ENCODE results near the gene ZBED3. TPM values are rescaled to one million over a fixed set of nuclear protein-coding genes. Genes with fewer than 3 reads are reported as not detected.

Gene ZBED3
- total and polyA plus RNA-seq, 2 of the 4 experiments (the other 2 are of a cell fraction), result 0.18 to 2.5 TPM

GRCh38 chr5:77024490-77024889, 62.6 kb downstream of the ZBED3 start:
- Histone ChIP-seq H3K23ac (ENCODE audit: low read depth, low read length) (no peak overlapping the region), H3K36me3 (ENCODE audit: control insufficient read depth, insufficient read depth, low read length) (no peaks in the 10 kb centered on the region), H4K91ac (ENCODE audit: insufficient read depth, low read depth, low read length) (no peak overlapping the region), H3K9ac (ENCODE audit: low read depth, low read length) (no peak overlapping the region), H2BK20ac (ENCODE audit: low read depth, low read length) (no peak overlapping the region), H2BK15ac (ENCODE audit: low read depth, low read length) (no peak overlapping the region), H2AFZ (replicated peaks; ENCODE audit: low read length, poor library complexity) (no peak overlapping the region), H3K4me1 (ENCODE audit: control insufficient read depth, insufficient read depth, low read length) (no peaks in the 10 kb centered on the region), H3K4me2 (ENCODE audit: low read depth, low read length) (no peak overlapping the region), H2AK5ac (ENCODE audit: low read depth, low read length) (no peak overlapping the region), H3K4me3 (ENCODE audit: insufficient read depth, low read depth, low read length) (no peak overlapping the region), H2AK9ac (replicated peaks; ENCODE audit: low read depth, low read length, poor library complexity) (no peak overlapping the region), H2BK5ac (ENCODE audit: low read depth, low read length, poor library complexity, severe bottlenecking) (no peak overlapping the region), H3K4ac (ENCODE audit: low read depth, low read length) (no peak overlapping the region), H4K8ac (ENCODE audit: low read depth in 2 of 2, low read length in 2 of 2) (no peak overlapping the region), H3K27ac (ENCODE audit: insufficient read depth, low read length) (no peak overlapping the region), H4K20me1 (ENCODE audit: insufficient read depth, low read length) (no peaks in the 10 kb centered on the region), H3K27me3 (ENCODE audit: control insufficient read depth, insufficient read depth, low read length) (peaks cover 13% of the 10 kb centered on the region), H2BK120ac (ENCODE audit: low read depth, low read length) (no peak overlapping the region), H3K9me3 (ENCODE audit: control insufficient read depth, insufficient read depth, low read length) (no peaks in the 10 kb centered on the region; the same call in 1 of the 2 replicates), H3K14ac (replicated peaks; ENCODE audit: low read depth, low read length) (no peak overlapping the region), H3K79me1 (ENCODE audit: low read depth in 1 of 2, low read length in 2 of 2) (no peaks in the 10 kb centered on the region), H3K9me1 (ENCODE audit: insufficient read depth, low read length) (no peaks in the 10 kb centered on the region), H3K56ac (ENCODE audit: extremely low read depth, insufficient read depth, low read length) (no peak overlapping the region), H4K5ac (ENCODE audit: low read depth, low read length) (no peak overlapping the region), H3K18ac (ENCODE audit: low read depth, low read length) (no peak overlapping the region)
- in situ Hi-C loops (cut with MboI; ENCODE audit: low sequenced_read_pairs) (no loop called here), dilution Hi-C loops (cut with HindIII; ENCODE audit: low sequenced_read_pairs, unreplicated experiment) (no loop called here), intact Hi-C loops (cut with micrococcal nuclease) (no loop called here)
- no TSS peak for BruUV-seq (replicated peaks)
- ChIA-PET POLR2A (ENCODE audit: unreplicated experiment) (no interaction called here), CTCF (interaction anchor here (1.1 kb wide), 1 partner anchor 250 kb away, joined by 3 read pairs; no protein-coding TSS in a partner anchor)
- ATAC-seq (ENCODE audit: low read depth) (no peak), DNase-seq (no peak)
- no CpG with 5 or more reads among the region's 1 CpG for WGBS, 2 experiments (ENCODE audit: extremely low coverage in 2 of 2, insufficient read length in 1 of 2)
- TF ChIP-seq MAFK (IDR thresholded peaks at IDR 0.05; ENCODE audit: low read depth, low read length) (peak; percentile 68), ELK1 (IDR thresholded peaks at IDR 0.05; ENCODE audit: borderline replicate concordance, low read depth, low read length) (no peak)
